ENCODE data around the gene CNDP2.

The CNDP2 gene

GRCh38 chr18:74472312-74472711 lies 23.9 kb upstream of the CNDP2 start:
- Histone ChIP-seq H3K27me3 (ENCODE audit: insufficient read depth, insufficient read length) (no peaks in the 10 kb centered on the region), H3K4me1 (ENCODE audit: insufficient read depth, insufficient read length) (no peaks in the 10 kb centered on the region), H3K36me3 (ENCODE audit: insufficient read depth, insufficient read length, low read length) (no peaks in the 10 kb centered on the region)

GRCh38 chr18:74473976-74474640 lies 22.1 kb upstream of the CNDP2 start:
- no peak for DNase-seq (ENCODE audit: low read depth, low spot score)
- H3K4me1 ChIP-seq (ENCODE audit: insufficient read depth, insufficient read length), result no peaks in the 10 kb centered on the region
- no peak overlapping the region for H3K9ac ChIP-seq (ENCODE audit: insufficient read length, low read depth)
- no peaks in the 10 kb centered on the region for H3K36me3 ChIP-seq (ENCODE audit: insufficient read depth, insufficient read length, low read length)
- peaks cover 9% of the 10 kb centered on the region for H3K9me3 ChIP-seq (ENCODE audit: insufficient read depth, low read length)
- H3K27me3 ChIP-seq (ENCODE audit: insufficient read depth, insufficient read length), result no peaks in the 10 kb centered on the region
- TF ChIP-seq SUZ12 (IDR thresholded peaks at IDR 0.05; ENCODE audit: extremely low read depth, insufficient read depth, insufficient read length), result no peak
- TF ChIP-seq ZNF274 (IDR thresholded peaks at IDR 0.05; ENCODE audit: low read depth, low read length), result no peak
- TF ChIP-seq YY1 (IDR thresholded peaks at IDR 0.05; ENCODE audit: insufficient read depth, insufficient read length), result no peak
- H3K4me3 ChIP-seq (ENCODE audit: insufficient read length, low read depth), result no peak overlapping the region

More at GRCh38 chr18:74472312-74472711, 23.9 kb upstream of the CNDP2 start:
- Histone ChIP-seq H3K9ac (ENCODE audit: insufficient read length, low read depth) (no peak overlapping the region), H3K4me3 (ENCODE audit: insufficient read length, low read depth) (no peak overlapping the region), H3K9me3 (ENCODE audit: insufficient read depth, low read length) (peaks cover 9% of the 10 kb centered on the region)
- DNase-seq (ENCODE audit: low read depth, low spot score), result no peak
- TF ChIP-seq ZNF274 (IDR thresholded peaks at IDR 0.05; ENCODE audit: low read depth, low read length) (no peak), YY1 (IDR thresholded peaks at IDR 0.05; ENCODE audit: insufficient read depth, insufficient read length) (no peak), SUZ12 (IDR thresholded peaks at IDR 0.05; ENCODE audit: extremely low read depth, insufficient read depth, insufficient read length) (no peak)

- no peak overlapping the region for H3K9ac ChIP-seq (ENCODE audit: insufficient read length, low read depth)
- no peak overlapping the region for H3K4me3 ChIP-seq (ENCODE audit: insufficient read length, low read depth)
- no peak for TF ChIP-seq ZNF274 (IDR thresholded peaks at IDR 0.05; ENCODE audit: low read depth, low read length)
- no peaks in the 10 kb centered on the region for H3K4me1 ChIP-seq (ENCODE audit: insufficient read depth, insufficient read length)
- no peaks in the 10 kb centered on the region for H3K27me3 ChIP-seq (ENCODE audit: insufficient read depth, insufficient read length)
- DNase-seq (ENCODE audit: low read depth, low spot score), result no peak
- no peaks in the 10 kb centered on the region for H3K36me3 ChIP-seq (ENCODE audit: insufficient read depth, insufficient read length, low read length)
- H3K9me3 ChIP-seq (ENCODE audit: insufficient read depth, low read length), result no peaks in the 10 kb centered on the region; the same call in 1 of the 2 replicates
These were observed 20.0 kb upstream of the CNDP2 start for GRCh38 chr18:74476140-74476539.

- TF ChIP-seq SUZ12 (IDR thresholded peaks at IDR 0.05; ENCODE audit: extremely low read depth, insufficient read depth, insufficient read length), result no peak
These were observed 18.4 kb upstream of the CNDP2 start for GRCh38 chr18:74477771-74478170.

GRCh38 chr18:74478316-74478715 lies 17.8 kb upstream of the CNDP2 start:
- no peaks in the 10 kb centered on the region for H3K27me3 ChIP-seq (ENCODE audit: insufficient read depth, insufficient read length)
- no peak for DNase-seq (ENCODE audit: low read depth, low spot score)
- H3K9me3 ChIP-seq (ENCODE audit: insufficient read depth, low read length), result no peaks in the 10 kb centered on the region
- no peaks in the 10 kb centered on the region for H3K4me1 ChIP-seq (ENCODE audit: insufficient read depth, insufficient read length)
- H3K9ac ChIP-seq (ENCODE audit: insufficient read length, low read depth), result no peak overlapping the region
- H3K36me3 ChIP-seq (ENCODE audit: insufficient read depth, insufficient read length, low read length), result no peaks in the 10 kb centered on the region
- TF ChIP-seq ZNF274 (IDR thresholded peaks at IDR 0.05; ENCODE audit: low read depth, low read length) (no peak), YY1 (IDR thresholded peaks at IDR 0.05; ENCODE audit: insufficient read depth, insufficient read length) (no peak), SUZ12 (IDR thresholded peaks at IDR 0.05; ENCODE audit: extremely low read depth, insufficient read depth, insufficient read length) (no peak)
- no peak overlapping the region for H3K4me3 ChIP-seq (ENCODE audit: insufficient read length, low read depth)

More at GRCh38 chr18:74477771-74478170, 18.4 kb upstream of the CNDP2 start:
- Histone ChIP-seq H3K27me3 (ENCODE audit: insufficient read depth, insufficient read length) (no peaks in the 10 kb centered on the region), H3K9me3 (ENCODE audit: insufficient read depth, low read length) (no peaks in the 10 kb centered on the region), H3K36me3 (ENCODE audit: insufficient read depth, insufficient read length, low read length) (no peaks in the 10 kb centered on the region), H3K4me3 (ENCODE audit: insufficient read length, low read depth) (no peak overlapping the region), H3K4me1 (ENCODE audit: insufficient read depth, insufficient read length) (no peaks in the 10 kb centered on the region), H3K9ac (ENCODE audit: insufficient read length, low read depth) (no peak overlapping the region)
- no peak for DNase-seq (ENCODE audit: low read depth, low spot score)

- Histone ChIP-seq H3K36me3 (ENCODE audit: insufficient read depth, insufficient read length, low read length) (no peaks in the 10 kb centered on the region), H3K27me3 (ENCODE audit: insufficient read depth, insufficient read length) (no peaks in the 10 kb centered on the region), H3K4me3 (ENCODE audit: insufficient read length, low read depth) (no peak overlapping the region), H3K9me3 (ENCODE audit: insufficient read depth, low read length) (no peaks in the 10 kb centered on the region), H3K4me1 (ENCODE audit: insufficient read depth, insufficient read length) (no peaks in the 10 kb centered on the region), H3K9ac (ENCODE audit: insufficient read length, low read depth) (no peak overlapping the region)
- TF ChIP-seq SUZ12 (IDR thresholded peaks at IDR 0.05; ENCODE audit: extremely low read depth, insufficient read depth, insufficient read length), result no peak
- TF ChIP-seq ZNF274 (IDR thresholded peaks at IDR 0.05; ENCODE audit: low read depth, low read length), result no peak
- TF ChIP-seq YY1 (IDR thresholded peaks at IDR 0.05; ENCODE audit: insufficient read depth, insufficient read length), result no peak
- DNase-seq (ENCODE audit: low read depth, low spot score), result no peak
These were observed 17.3 kb upstream of the CNDP2 start for GRCh38 chr18:74478880-74479279.

- Histone ChIP-seq H3K9me3 (ENCODE audit: insufficient read depth, low read length) (no peaks in the 10 kb centered on the region), H3K36me3 (ENCODE audit: insufficient read depth, insufficient read length, low read length) (no peaks in the 10 kb centered on the region), H3K4me1 (ENCODE audit: insufficient read depth, insufficient read length) (no peaks in the 10 kb centered on the region), H3K4me3 (ENCODE audit: insufficient read length, low read depth) (no peak overlapping the region), H3K9ac (ENCODE audit: insufficient read length, low read depth) (no peak overlapping the region), H3K27me3 (ENCODE audit: insufficient read depth, insufficient read length) (no peaks in the 10 kb centered on the region)
- DNase-seq (ENCODE audit: low read depth, low spot score), result no peak
- TF ChIP-seq ZNF274 (IDR thresholded peaks at IDR 0.05; ENCODE audit: low read depth, low read length) (no peak), YY1 (IDR thresholded peaks at IDR 0.05; ENCODE audit: insufficient read depth, insufficient read length) (no peak), SUZ12 (IDR thresholded peaks at IDR 0.05; ENCODE audit: extremely low read depth, insufficient read depth, insufficient read length) (no peak)
These were observed 16.5 kb upstream of the CNDP2 start for GRCh38 chr18:74479486-74480148.
